Measurements from ENCODE around the gene PATL2.

GRCh38 chr15:44713006-44713966, 2.2 kb upstream of the PATL2 start:
- TF ChIP-seq CTCF (IDR thresholded peaks at IDR 0.05; ENCODE audit: extremely low read depth in 1 of 2, insufficient read depth in 1 of 2, low read depth in 1 of 2, low read length in 2 of 2) (peak in 1 of 2 donors; percentile 7), FOS (IDR thresholded peaks at IDR 0.05; ENCODE audit: borderline replicate concordance, insufficient read depth, low read length) (no peak), POLR2A (IDR thresholded peaks at IDR 0.05; ENCODE audit: low read depth, low read length) (no peak), EZH2 (IDR thresholded peaks at IDR 0.05; ENCODE audit: borderline replicate concordance, low read depth, low read length, severe bottlenecking) (no peak), POLR2AphosphoS5 (IDR thresholded peaks at IDR 0.05; ENCODE audit: insufficient read depth, low read depth, low read length) (no peak)
